ENCODE results near the gene FTO.
A peak's percentile ranks its signal among the peaks of the same experiment; 100 is the strongest.

The FTO gene

DNA sequence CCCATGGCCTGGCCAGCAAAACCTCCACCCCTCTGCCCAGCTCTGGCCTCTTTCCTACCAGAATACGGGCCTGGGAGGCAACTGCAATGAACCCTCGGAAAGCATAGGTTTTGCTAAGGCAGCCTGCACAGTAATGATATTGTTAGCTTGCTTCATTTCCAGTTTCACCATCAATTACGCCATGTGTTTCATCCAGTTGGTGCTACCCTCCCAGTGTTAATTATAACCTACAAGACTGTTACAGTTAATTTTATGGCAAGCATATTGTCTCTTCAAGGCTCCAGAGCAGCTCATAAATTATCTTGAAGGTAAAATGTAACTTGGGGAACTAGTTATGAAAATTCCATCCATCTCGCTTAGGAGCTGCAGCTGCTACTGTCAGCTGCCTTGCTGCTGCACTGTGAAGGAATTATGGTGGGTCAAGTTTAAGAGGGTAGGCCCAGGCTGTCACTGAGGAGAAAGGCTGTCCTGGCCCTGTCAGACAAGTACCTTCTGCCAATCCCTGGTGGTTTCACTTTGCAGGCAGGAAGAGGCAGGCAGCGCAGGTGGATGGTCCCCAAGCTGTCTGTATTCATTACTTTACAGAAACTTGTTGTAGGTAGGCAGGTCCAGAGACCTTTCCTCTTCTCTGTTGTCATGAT lies 242.9 kb downstream of the FTO start:
- Mint-ChIP-seq H3K27me3 (no peaks in the 10 kb centered on the region), H3K9me3 (no peaks in the 10 kb centered on the region), H3K36me3 (peaks cover 3% of the 10 kb centered on the region), H3K4me3 (no peak overlapping the region), H3K4me1 (peaks cover 17% of the 10 kb centered on the region), H3K27ac (no peak overlapping the region)

DNA sequence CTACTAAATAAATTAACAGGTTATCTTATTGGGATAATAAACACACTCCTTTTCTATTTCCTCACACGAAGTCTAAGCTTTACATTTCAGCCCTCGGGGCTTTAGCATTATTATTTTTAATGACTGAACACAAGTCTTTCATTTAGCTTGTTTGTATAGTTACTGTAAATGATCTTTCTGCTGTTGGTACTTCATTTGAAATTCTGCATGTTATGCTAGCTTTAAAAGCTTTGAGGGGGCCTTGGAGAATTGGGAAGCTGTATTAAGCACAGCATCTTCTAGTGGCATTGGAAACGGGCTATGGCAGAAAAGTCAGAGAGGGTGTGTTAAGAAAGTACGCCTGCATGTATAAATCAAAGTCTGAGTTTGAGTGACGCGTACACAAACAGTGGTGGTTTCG lies 243.7 kb downstream of the FTO start:
- H3K36me3 Mint-ChIP-seq, result peaks cover 1% of the 10 kb centered on the region
- H3K4me3 Mint-ChIP-seq, result no peak overlapping the region
- H3K9me3 Mint-ChIP-seq, result no peaks in the 10 kb centered on the region
- H3K27ac Mint-ChIP-seq, result no peak overlapping the region
- H3K4me1 Mint-ChIP-seq, result peaks cover 25% of the 10 kb centered on the region
- no peaks in the 10 kb centered on the region for H3K27me3 Mint-ChIP-seq

DNA sequence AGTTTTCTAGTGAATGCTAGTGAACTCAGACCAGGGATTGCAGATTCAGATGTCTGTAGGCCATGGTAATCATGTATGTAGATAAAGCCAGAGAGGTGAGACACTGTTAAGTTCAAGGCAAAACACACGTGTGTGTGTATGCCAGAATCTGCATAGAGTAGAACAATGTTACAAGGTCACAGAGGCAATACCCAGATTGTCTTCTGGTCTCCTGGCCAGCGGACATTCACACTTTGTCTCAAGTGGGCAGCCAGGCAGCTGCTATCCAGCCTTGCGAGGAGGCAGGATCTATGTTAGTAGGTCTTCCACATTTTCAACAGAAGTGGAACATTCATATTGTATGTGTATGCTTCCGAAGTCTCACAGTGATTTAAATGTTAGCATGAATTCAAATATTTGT lies 244.4 kb downstream of the FTO start:
- no peak overlapping the region for H3K27ac Mint-ChIP-seq

DNA sequence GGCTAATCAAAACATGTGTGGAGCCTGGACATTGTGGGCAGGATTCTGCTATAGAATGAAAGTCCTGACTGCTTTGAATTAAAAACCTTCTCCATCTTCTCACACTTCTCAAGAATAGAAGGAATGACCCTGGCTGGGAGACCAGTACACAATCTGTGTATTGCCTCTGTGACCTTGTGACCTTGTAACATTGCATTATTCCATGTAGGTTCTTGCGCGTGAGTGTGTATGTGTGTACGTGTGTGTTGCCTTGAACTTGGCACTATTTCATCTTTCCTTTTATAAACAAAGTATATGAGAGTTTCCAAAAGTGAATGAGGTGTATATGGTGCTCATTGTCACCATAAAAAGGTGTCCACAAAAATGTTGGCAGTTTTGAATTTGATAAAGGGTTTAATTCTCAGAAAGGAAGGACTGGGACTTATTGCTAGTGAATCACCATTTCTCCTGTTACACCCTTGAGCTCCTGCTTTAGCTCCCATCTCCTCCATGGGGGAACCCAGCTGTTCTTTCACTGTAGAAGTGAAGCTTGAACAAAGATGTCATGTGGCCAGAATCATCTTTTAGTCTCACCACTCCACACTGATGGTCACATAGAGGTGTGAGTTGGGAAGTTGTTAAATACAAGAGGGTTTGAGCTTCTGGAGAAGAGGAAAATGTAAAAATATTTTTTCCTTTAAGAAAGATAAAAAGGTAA lies 244.9 kb downstream of the FTO start:
- no peaks in the 10 kb centered on the region for H3K27me3 Mint-ChIP-seq
- H3K36me3 Mint-ChIP-seq, result peaks cover 1% of the 10 kb centered on the region
- H3K27ac Mint-ChIP-seq, result no peak overlapping the region
- H3K4me3 Mint-ChIP-seq, result no peak overlapping the region
- peaks cover 33% of the 10 kb centered on the region for H3K4me1 Mint-ChIP-seq
- H3K9me3 Mint-ChIP-seq, result no peaks in the 10 kb centered on the region

More for the DNA sequence above, 244.4 kb downstream of the FTO start:
- H3K4me1 Mint-ChIP-seq, result peaks cover 32% of the 10 kb centered on the region
- H3K9me3 Mint-ChIP-seq, result no peaks in the 10 kb centered on the region
- H3K4me3 Mint-ChIP-seq, result no peak overlapping the region
- no peaks in the 10 kb centered on the region for H3K27me3 Mint-ChIP-seq
- H3K36me3 Mint-ChIP-seq, result peaks cover 1% of the 10 kb centered on the region

DNA sequence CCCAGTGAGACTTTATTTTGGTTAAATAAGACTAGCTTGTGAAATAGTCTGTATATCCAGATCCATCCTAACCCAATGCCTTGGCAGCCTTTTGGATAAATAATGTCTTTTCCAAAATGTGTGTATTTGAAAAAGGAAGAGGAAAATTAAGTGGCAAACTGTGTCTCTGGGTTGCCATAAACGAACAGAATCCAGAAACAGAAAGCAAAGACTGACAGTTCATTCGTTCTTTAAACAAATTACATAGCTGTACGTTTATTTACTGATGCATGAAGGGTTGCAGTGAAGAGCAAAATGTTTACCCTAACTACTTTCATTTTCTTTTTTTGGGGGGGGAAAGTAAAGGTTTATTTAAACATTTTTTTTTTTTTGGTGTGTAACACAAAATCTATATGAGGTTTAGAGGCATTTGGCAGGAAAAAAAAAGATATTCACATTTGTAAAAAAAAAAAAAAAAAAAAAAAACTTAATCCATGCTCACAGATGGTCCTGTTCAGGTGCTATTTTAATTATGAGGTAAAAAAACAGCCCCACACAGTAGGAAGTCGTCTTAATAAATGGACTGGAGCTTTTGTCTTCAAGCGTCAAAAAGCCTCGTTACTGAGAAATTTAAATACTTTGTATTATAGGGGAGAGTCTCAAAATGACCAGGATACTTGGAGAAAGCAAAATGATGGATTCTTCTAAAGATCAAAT lies 245.9 kb downstream of the FTO start:
- no peak overlapping the region for H3K27ac Mint-ChIP-seq
- H3K9me3 Mint-ChIP-seq, result no peaks in the 10 kb centered on the region
- no peaks in the 10 kb centered on the region for H3K27me3 Mint-ChIP-seq
- peaks cover 8% of the 10 kb centered on the region for H3K36me3 Mint-ChIP-seq
- no peak overlapping the region for H3K4me3 Mint-ChIP-seq
- H3K4me1 Mint-ChIP-seq, result peaks cover 33% of the 10 kb centered on the region

DNA sequence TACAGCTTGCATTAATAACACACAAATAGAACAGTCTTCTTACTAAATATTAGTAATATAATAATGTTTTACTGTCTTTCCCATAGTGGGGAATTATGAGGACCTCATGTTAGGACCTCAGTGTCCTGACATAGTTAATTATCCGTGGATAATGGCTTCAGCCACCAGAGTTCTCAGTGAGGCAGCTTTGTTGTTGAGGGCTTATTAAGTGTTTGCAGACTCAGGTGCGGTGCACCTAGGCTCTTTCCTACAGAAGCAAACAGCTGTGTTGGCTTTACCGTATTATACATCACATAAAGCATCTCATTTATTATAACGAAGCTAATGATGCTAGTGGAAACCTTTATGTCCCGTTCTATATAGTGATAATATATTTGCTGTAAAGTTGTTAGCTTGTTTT lies 246.7 kb downstream of the FTO start:
- peaks cover 5% of the 10 kb centered on the region for H3K9me3 Mint-ChIP-seq
- H3K4me3 Mint-ChIP-seq, result no peak overlapping the region
- peaks cover 33% of the 10 kb centered on the region for H3K4me1 Mint-ChIP-seq
- H3K36me3 Mint-ChIP-seq, result peaks cover 16% of the 10 kb centered on the region
- H3K27ac Mint-ChIP-seq, result no peak overlapping the region
- H3K27me3 Mint-ChIP-seq, result no peaks in the 10 kb centered on the region

DNA sequence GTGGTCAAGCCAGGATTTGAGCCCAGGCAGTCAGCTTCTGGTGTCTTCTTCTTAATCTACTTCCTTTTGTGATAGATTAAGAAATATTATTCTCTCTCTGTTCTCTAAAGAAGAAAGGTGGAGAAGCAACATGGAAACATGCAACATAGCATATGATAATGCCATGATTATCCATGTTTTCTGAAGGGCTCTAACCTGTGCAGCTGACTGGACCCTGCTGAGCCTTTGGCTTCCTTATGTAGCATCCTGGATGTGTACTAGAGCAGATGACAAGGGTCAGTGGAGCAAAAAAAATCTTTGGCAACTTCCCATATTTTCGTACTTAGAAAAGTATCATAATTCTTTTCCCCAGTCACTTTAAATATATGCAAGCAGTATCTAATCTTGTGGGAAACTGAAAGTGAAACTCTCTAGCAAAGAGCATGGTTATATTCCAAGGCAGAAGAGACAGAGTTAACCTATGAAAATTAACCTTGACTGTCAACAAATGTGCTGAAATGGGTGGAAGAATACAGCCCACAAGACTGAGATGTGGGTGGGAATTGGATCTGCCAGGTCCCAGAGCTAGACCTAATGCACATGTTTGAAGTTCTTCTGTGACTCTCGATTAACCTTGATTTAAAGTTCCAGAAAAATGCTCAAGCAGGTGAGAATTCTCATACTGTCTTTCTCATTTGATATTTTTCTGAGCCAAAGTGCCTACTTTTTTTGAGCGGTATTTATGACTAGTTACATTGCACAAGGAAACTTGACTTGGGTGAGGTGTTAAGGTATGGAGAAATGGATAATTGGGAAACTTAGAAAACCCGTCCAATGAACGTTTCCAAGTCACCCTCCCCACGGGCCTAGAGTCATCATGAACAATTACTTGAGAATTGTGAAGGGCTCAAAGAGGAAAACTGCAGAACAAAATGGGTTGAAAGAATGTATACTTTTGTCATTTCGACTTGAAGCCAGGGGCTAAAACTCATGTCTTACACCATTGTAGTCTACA lies 248.6 kb downstream of the FTO start:
- Mint-ChIP-seq H3K27me3 (no peaks in the 10 kb centered on the region), H3K4me1 (peaks cover 33% of the 10 kb centered on the region), H3K9me3 (peaks cover 5% of the 10 kb centered on the region), H3K27ac (peak overlapping the region; percentile 32), H3K4me3 (peak overlapping the region; percentile 77), H3K36me3 (peaks cover 18% of the 10 kb centered on the region)

DNA sequence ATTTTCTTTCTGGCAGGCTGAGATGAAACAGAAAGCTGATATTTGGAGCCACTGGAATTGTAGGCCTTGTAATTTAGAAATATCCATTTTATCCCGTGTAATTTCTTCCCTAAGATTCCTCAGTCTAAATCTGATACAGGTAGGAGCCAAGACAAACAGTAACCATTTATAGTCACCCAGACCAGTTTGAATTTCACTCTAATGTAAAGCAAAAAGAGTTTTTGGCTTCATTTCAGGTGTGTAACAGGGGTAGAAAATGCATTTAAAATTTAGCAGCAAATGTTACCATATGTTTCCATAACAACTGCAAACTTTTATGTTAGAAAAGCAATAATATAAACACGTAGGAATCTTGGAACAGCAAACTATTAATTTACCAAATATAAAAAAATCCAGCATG lies 249.4 kb downstream of the FTO start:
- H3K27ac Mint-ChIP-seq, result no peak overlapping the region
- peaks cover 5% of the 10 kb centered on the region for H3K9me3 Mint-ChIP-seq

DNA sequence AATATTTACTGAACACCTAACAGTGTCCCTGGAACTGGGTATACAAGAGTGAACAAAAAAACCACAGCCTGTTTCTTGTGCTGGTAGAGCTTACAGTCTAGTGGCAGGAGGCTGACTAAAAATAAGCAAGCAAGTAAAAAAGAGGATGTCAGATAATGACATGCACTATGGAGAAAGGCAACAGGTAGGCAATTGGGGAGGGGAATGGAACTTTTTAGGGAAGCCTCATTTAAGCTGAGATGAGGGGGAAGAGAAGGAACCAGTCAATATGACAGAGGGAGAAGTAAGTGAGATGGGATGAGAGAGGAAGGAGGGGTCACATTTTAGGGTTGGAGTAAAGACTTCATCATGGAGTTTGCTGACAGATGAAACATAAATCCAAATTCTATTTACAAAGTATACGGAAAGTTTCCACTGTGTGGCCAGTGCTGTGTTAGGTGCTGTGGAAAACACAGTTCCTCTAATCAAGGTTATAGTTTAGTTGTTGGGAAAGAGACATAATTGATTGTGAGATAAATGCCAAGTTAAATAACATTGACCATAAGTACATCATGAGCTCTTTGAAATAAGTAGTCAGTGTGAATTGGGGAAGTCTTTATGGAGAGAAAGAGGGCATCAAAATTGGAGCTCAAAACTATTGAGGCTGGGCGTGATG lies 251.4 kb downstream of the FTO start:
- Mint-ChIP-seq H3K4me3 (no peak overlapping the region), H3K9me3 (peaks cover 5% of the 10 kb centered on the region), H3K36me3 (peaks cover 18% of the 10 kb centered on the region), H3K4me1 (peaks cover 26% of the 10 kb centered on the region), H3K27ac (no peak overlapping the region), H3K27me3 (no peaks in the 10 kb centered on the region)

More for the DNA sequence above, 249.4 kb downstream of the FTO start:
- peaks cover 33% of the 10 kb centered on the region for H3K4me1 Mint-ChIP-seq
- H3K4me3 Mint-ChIP-seq, result no peak overlapping the region
- H3K27me3 Mint-ChIP-seq, result no peaks in the 10 kb centered on the region
- peaks cover 18% of the 10 kb centered on the region for H3K36me3 Mint-ChIP-seq

DNA sequence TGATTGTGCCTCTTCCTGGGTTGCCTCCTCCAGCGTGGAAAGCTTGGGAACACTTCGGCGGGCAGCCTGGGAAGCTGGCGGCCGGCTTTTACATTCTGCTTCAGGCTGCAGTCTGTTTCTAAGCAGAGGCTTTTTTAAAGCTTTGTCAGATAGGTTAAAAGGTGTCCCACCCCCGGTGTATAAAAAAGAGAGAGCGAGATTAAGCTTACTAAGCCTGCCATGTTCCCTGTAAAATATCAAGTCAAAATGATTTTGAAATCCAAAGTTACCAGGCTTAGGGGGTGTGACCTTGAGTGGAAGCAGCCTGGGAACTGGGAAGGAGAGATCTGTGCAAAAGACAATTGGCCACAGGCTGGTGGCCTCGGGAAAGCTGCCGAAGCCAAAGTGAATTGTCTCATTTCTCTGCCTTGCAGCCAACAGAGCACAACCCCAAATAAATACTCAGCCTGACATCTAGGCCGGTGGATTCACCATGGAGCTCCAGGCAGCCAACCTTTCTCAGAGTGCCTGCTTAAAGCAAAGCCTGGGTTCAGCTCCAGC lies 254.5 kb downstream of the FTO start:
- H3K9me3 Mint-ChIP-seq, result peaks cover 5% of the 10 kb centered on the region
- peaks cover under 1% of the 10 kb centered on the region for H3K4me1 Mint-ChIP-seq
- H3K27me3 Mint-ChIP-seq, result no peaks in the 10 kb centered on the region
- no peak overlapping the region for H3K4me3 Mint-ChIP-seq
- H3K36me3 Mint-ChIP-seq, result peaks cover 18% of the 10 kb centered on the region
- H3K27ac Mint-ChIP-seq, result no peak overlapping the region

DNA sequence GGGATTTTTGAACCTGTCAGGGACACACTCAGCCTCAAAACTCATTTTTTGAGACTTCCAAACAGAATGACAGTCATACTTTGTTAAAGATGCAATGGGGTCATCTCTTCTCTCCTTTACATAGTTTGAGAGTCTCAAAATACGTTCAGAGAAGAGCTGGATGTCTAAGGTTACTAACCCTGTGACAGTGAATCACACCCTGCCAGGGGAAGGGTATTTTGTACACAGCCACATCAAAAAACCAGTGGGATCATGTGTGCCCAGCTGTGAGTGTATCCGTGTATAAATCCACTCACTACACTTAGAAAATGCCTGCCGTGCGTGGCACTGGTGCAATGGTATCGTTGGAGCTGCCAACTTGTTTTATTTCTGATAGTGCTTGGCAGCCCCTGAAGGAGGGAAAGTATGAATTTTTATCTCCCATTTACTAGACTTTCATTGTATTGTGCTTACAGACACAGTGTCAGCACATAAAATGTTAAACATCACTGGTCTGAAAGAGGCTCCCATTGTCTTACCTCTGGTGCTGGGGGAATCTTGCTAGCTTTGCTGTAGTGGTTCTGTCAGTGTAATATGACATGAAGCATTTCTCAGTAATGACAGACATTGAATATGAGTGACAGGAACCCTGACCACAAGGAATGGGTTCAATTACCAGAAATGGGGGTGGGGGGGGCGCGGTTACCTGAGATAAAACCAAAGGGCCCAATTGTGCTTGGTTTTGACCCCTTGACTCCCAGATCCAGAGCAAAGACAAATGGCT lies 256.3 kb downstream of the FTO start:
- peaks cover 2% of the 10 kb centered on the region for H3K9me3 Mint-ChIP-seq
- no peak overlapping the region for H3K27ac Mint-ChIP-seq
- H3K36me3 Mint-ChIP-seq, result peaks cover 7% of the 10 kb centered on the region
- H3K4me3 Mint-ChIP-seq, result no peak overlapping the region
- no peaks in the 10 kb centered on the region for H3K4me1 Mint-ChIP-seq
- H3K27me3 Mint-ChIP-seq, result no peaks in the 10 kb centered on the region

DNA sequence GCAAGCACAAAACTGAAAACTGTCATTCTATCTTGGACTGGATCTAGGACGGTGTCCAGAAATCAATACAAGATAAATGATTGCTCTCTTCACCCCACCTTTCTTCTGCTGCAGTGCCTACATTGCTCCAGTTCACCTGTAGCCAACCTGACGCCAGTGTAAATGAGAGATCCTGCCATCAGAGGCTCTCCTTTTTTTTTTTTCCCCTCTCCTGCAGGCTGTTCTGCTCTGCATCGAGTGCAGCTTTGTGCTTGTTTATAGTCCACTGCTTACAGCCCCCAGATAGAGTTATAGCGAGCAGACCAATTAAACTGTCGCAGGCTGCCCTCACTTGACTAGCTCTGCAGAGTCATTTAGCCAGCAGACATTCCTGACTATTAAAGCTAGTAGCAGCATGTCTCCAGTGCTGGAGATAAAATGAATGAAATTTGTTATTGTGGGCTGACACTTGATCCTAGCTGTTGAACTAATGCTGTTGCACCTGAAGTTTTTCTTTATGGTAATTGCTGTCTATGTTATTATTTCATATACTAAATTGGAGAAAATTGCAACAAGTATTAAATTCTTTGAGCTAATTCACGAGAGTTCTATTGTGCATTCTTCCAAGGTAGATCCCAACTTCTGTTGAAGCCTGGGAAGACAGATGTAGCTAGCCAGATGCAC lies 257.1 kb downstream of the FTO start:
- H3K4me1 Mint-ChIP-seq, result no peaks in the 10 kb centered on the region
- H3K4me3 Mint-ChIP-seq, result no peak overlapping the region
- no peak overlapping the region for H3K27ac Mint-ChIP-seq
- H3K9me3 Mint-ChIP-seq, result no peaks in the 10 kb centered on the region
- no peaks in the 10 kb centered on the region for H3K27me3 Mint-ChIP-seq
- H3K36me3 Mint-ChIP-seq, result peaks cover 3% of the 10 kb centered on the region

DNA sequence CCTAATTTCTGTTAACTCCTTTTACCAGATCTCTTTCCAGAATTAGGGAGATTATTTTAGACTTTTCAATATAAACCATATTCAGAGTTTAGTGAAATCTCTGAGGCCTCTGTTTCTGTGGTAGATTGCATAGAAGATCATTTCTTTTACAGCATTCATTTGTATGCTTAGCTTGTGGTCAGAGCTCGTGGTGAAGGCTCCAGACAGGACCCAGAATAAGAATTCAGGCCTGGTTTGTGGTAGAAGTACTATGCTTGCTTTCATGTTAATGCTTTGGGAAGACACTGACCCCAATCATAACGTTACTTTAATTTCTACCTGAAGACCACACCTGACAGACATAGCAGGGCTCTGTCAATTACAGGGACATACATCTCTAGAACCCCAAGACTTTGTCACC lies 258.1 kb downstream of the FTO start:
- H3K27me3 Mint-ChIP-seq, result no peaks in the 10 kb centered on the region
- H3K4me1 Mint-ChIP-seq, result no peaks in the 10 kb centered on the region
- peaks cover 4% of the 10 kb centered on the region for H3K36me3 Mint-ChIP-seq
- no peak overlapping the region for H3K4me3 Mint-ChIP-seq
- H3K27ac Mint-ChIP-seq, result no peak overlapping the region
- no peaks in the 10 kb centered on the region for H3K9me3 Mint-ChIP-seq

All from activated naive CD4-positive, alpha-beta T cell treated with anti-CD3 and anti-CD28 coated beads, Interleukin-2, amount 50 U/mL, for 24 hours (primary cell).